SK-N-SH treated with all-trans-retinoic acid at 6 μM for 48 hours (cell line): ENCODE results near the gene CASZ1.
A peak's percentile ranks its signal among the peaks of the same experiment; 100 is the strongest.

Experiments
- ATAC-seq: fragments of 200-7000 bp; cut with Tn5 transposase; 3 replicates; pipeline ENCODE4 v1.9.1; 2020; ENCODE audit warnings: mild to moderate bottlenecking, moderate library complexity
- BACH2 ChIP-seq: fragments of 250-450 bp; sonication (Bioruptor Pico); IDR thresholded peaks from 2 replicates; pipeline ENCODE4 v1.9.0; 2021; ENCODE audit warnings: mild to moderate bottlenecking, borderline replicate concordance
- CREB5 ChIP-seq: fragments of 250-450 bp; sonication (Bioruptor Pico); IDR thresholded peaks from 2 replicates; pipeline ENCODE4 v1.5.1; 2020; ENCODE audit warnings: low read depth, mild to moderate bottlenecking, moderate library complexity
- CSRNP3 ChIP-seq: fragments of 250-450 bp; sonication (Bioruptor Pico); IDR thresholded peaks from 2 replicates; pipeline ENCODE4 v1.5.1; 2021; ENCODE audit warnings: mild to moderate bottlenecking, moderate library complexity
- PATZ1 ChIP-seq: fragments of 250-450 bp; sonication (Bioruptor Pico); IDR thresholded peaks from 2 replicates; pipeline ENCODE4 v1.8.0; 2020; ENCODE audit warnings: mild to moderate bottlenecking, moderate library complexity, borderline replicate concordance
- PPARA ChIP-seq: fragments of 250-450 bp; sonication (Bioruptor Pico); IDR thresholded peaks from 2 replicates; pipeline ENCODE4 v1.5.0; 2020; ENCODE audit warnings: mild to moderate bottlenecking, borderline replicate concordance
- SNAI2 ChIP-seq: fragments of 250-450 bp; sonication (Bioruptor Pico); IDR thresholded peaks from 2 replicates; pipeline ENCODE4 v1.5.0; 2020; ENCODE audit warnings: mild to moderate bottlenecking, moderate library complexity
- TCF4 ChIP-seq: fragments of 250-450 bp; sonication (Bioruptor Pico); IDR thresholded peaks from 2 replicates; pipeline ENCODE4 v1.8.0; 2021; ENCODE audit warnings: mild to moderate bottlenecking, moderate library complexity, borderline replicate concordance
- ZC3H10 ChIP-seq: fragments of 250-450 bp; sonication (Bioruptor Pico); IDR thresholded peaks from 2 replicates; pipeline ENCODE4 v1.5.1; 2021; ENCODE audit warnings: mild to moderate bottlenecking, moderate library complexity
- ZNF565 ChIP-seq: fragments of 450-650 bp; formaldehyde crosslinking; conservative IDR thresholded peaks from 2 replicates; pipeline ENCODE4 v1.5.0; 2020; ENCODE audit warnings: low read depth, mild to moderate bottlenecking, moderate library complexity
- ZNF8 ChIP-seq: fragments of 450-650 bp; formaldehyde crosslinking; IDR thresholded peaks from 2 replicates; pipeline ENCODE4 v1.5.0; 2020; ENCODE audit warnings: mild to moderate bottlenecking, moderate library complexity
- TF ChIP-seq, protein P1 (sequence below): fragments of 250-450 bp; sonication (Bioruptor Pico); IDR thresholded peaks from 2 replicates; pipeline ENCODE4 v1.5.0; 2020; ENCODE audit warnings: mild to moderate bottlenecking, moderate library complexity

CASZ1 gene

DNA sequence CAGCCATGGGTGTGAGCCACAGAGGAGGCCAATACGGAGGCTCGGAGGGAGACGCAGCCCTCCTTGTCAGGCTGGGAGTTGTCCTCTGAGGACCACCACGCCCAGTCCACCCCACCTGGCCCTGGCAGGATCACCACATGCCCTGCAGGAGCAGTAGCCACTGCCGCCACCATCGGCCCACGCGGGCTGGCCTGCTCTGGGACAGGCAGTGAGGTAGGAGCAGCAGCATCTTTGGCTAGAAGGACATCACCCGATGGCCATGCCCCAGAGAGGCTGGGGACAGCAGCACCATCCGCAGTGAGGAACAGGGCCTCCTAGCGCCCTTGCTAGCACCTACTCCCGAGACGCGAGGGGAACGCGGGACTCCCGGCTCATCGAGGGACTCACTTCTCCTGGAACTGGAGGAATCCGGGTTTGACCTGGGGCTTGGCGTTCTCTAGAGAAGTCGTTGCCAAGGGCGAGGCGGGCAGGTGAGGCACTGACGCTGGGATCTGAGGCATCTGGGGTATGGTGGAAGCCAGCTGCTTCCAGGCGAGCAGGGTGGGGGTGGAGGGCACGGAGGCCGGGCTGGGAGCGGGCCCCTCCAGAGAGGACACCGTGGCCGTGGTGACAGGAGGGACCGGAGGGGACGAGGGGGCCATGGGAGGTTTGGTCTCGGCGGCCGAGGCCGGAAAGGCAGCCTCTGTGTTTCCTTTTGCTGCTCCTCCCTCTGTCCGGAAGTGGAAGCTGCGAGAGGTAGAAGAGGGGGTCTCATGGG, 148.9 kb downstream of the CASZ1 start (continued):
- TF ChIP-seq CREB5 (CRISPR knock-in tag): no peak
- TF ChIP-seq BACH2 (CRISPR knock-in tag): no peak
- no peak for TF ChIP-seq SNAI2 (CRISPR knock-in tag)
- TF ChIP-seq ZNF8: no peak
- TF ChIP-seq, protein P1, sequence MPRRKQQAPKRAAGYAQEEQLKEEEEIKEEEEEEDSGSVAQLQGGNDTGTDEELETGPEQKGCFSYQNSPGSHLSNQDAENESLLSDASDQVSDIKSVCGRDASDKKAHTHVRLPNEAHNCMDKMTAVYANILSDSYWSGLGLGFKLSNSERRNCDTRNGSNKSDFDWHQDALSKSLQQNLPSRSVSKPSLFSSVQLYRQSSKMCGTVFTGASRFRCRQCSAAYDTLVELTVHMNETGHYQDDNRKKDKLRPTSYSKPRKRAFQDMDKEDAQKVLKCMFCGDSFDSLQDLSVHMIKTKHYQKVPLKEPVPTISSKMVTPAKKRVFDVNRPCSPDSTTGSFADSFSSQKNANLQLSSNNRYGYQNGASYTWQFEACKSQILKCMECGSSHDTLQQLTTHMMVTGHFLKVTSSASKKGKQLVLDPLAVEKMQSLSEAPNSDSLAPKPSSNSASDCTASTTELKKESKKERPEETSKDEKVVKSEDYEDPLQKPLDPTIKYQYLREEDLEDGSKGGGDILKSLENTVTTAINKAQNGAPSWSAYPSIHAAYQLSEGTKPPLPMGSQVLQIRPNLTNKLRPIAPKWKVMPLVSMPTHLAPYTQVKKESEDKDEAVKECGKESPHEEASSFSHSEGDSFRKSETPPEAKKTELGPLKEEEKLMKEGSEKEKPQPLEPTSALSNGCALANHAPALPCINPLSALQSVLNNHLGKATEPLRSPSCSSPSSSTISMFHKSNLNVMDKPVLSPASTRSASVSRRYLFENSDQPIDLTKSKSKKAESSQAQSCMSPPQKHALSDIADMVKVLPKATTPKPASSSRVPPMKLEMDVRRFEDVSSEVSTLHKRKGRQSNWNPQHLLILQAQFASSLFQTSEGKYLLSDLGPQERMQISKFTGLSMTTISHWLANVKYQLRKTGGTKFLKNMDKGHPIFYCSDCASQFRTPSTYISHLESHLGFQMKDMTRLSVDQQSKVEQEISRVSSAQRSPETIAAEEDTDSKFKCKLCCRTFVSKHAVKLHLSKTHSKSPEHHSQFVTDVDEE (CRISPR knock-in tag): no peak
- no peak for TF ChIP-seq ZC3H10 (CRISPR knock-in tag)

- TF ChIP-seq PPARA (CRISPR knock-in tag) (no peak), TCF4 (CRISPR knock-in tag) (no peak)
- TF ChIP-seq, all 23 proteins: peak for 0
Measured at GRCh38 chr1:10646347-10646861, 150.0 kb downstream of the CASZ1 start.

GRCh38 chr1:10644307-10645128, 151.9 kb downstream of the CASZ1 start:
- no peak for ATAC-seq
- TF ChIP-seq PPARA (CRISPR knock-in tag) (no peak), CREB5 (CRISPR knock-in tag) (no peak), PATZ1 (no peak), CSRNP3 (CRISPR knock-in tag) (no peak), ZNF565 (CRISPR knock-in tag) (no peak)
- TF ChIP-seq, protein P1 (CRISPR knock-in tag): no peak

More at GRCh38 chr1:10646347-10646861, 150.0 kb downstream of the CASZ1 start:
- ATAC-seq: peak; percentile 93
